Measurements from ENCODE around the gene HK1.
"Not testable (repeated sequence)": the region's sequence is repeated elsewhere in the genome, so short reads cannot be mapped to it uniquely, and the experiment has no call there.

DNA sequence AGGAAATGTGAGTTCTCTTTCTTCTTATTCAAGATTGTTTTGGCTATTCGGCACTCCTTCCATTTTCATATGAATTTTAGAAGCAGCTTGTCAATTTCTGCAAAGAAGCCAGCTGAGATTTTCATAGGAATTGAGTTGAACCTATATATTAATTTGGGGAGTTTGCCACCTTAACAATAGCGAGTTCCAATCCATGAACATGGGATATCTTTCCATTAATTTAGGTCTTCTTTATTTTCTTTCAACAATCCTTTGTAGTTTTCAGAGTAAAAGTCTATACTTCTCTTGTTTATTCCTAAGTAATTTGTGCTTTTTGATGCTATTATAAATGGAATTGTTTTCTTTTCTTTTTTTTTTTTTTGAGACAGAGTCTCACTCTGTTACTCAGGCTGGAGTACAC is 26.9 kb upstream of the HK1 start:
- not testable (repeated sequence) for TF ChIP-seq POLR2AphosphoS5 (IDR thresholded peaks at IDR 0.05)
- TF ChIP-seq, protein P1, sequence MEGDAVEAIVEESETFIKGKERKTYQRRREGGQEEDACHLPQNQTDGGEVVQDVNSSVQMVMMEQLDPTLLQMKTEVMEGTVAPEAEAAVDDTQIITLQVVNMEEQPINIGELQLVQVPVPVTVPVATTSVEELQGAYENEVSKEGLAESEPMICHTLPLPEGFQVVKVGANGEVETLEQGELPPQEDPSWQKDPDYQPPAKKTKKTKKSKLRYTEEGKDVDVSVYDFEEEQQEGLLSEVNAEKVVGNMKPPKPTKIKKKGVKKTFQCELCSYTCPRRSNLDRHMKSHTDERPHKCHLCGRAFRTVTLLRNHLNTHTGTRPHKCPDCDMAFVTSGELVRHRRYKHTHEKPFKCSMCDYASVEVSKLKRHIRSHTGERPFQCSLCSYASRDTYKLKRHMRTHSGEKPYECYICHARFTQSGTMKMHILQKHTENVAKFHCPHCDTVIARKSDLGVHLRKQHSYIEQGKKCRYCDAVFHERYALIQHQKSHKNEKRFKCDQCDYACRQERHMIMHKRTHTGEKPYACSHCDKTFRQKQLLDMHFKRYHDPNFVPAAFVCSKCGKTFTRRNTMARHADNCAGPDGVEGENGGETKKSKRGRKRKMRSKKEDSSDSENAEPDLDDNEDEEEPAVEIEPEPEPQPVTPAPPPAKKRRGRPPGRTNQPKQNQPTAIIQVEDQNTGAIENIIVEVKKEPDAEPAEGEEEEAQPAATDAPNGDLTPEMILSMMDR (IDR thresholded peaks at IDR 0.05 in 8 of 11, conservative IDR thresholded peaks at IDR 0.05 in 3 of 11): not testable (repeated sequence)
